Stimulated activated CD4-positive, alpha-beta T cell treated with anti-CD3 and anti-CD28 coated beads, Interleukin-2, amount 100 ng/mL, for 24 hours (primary cell): Measurements from ENCODE around the gene SLC2A9.
A peak's percentile ranks its signal among the peaks of the same experiment; 100 is the strongest.

ENCODE experiments used
- DNase-seq, 2 donors: peaks; one replicate each; pipeline ENCODE4 v3.0.0-alpha.2; 2020

Gene SLC2A9

DNA sequence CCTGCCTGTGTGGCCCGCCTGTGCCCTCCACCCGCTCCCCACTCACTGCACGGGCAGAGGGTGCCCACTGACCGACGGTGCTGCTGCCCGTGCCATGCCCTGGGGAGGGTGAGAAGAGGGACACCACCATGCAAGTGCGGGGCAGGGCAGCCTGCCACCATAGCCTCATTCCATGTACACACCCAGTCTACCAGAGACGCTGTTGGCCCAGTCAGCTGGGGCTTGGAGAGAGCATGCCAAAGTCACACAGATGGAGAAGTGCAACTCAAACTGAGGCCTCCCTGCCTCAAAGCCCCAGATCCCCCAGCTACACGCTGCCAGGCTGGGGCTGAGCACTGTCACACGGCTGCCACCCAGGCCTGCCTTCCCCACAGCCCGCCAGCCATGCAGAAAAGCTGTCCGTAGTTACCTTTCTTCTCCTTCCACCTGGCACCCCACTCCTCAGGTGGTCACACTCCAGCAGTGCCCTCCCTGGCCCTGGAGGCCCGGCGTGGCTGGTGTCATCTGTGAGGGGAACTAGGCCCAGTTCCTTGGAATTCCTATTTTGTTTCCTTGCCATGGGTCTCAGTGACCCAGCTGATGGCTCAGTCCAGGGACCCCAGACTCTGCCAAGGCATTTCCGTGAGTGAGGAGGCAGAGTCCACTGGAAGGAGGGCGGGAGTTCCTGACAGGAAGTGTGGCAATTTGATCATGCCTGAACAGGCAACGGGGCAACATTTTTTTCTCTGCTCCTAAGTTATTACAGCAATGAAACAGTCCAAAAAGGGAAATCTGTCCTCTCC lies at the start of gene SLC2A9:
Gene SLC2A9, minus strand, starts transcription at position 627 of the 782 bp plus-strand sequence. Its CDS starts 68 bp downstream, at position 559.
- no peak for DNase-seq

DNA sequence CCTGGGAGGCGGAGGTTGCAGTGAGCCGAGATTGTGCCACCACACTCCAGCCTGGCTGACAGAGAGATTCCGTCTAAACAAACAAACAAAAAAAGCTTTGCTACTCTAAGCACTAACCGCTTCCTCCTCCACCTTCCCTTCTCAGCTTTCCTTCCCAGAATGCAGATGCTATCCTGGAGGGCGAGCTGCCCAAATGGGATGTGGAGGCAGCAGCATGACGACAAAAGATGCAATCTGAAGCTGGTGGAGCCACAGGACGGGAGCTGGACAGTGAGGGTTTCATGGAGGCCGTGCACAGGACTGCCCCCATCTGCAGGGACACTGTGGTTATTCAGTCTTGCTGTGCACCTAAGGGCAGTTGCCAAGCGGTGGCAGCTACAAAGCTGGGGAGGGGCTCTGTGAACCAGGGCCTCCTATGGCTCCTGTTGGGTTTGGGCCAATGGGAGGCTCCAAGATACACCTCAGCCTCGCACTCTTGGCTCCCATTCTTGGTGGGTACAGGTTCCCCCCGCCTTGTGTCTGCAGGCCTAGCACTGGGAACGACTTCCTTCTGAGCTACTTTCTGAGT lies 47.9 kb upstream of the SLC2A9 start:
- DNase-seq: no peak

DNA sequence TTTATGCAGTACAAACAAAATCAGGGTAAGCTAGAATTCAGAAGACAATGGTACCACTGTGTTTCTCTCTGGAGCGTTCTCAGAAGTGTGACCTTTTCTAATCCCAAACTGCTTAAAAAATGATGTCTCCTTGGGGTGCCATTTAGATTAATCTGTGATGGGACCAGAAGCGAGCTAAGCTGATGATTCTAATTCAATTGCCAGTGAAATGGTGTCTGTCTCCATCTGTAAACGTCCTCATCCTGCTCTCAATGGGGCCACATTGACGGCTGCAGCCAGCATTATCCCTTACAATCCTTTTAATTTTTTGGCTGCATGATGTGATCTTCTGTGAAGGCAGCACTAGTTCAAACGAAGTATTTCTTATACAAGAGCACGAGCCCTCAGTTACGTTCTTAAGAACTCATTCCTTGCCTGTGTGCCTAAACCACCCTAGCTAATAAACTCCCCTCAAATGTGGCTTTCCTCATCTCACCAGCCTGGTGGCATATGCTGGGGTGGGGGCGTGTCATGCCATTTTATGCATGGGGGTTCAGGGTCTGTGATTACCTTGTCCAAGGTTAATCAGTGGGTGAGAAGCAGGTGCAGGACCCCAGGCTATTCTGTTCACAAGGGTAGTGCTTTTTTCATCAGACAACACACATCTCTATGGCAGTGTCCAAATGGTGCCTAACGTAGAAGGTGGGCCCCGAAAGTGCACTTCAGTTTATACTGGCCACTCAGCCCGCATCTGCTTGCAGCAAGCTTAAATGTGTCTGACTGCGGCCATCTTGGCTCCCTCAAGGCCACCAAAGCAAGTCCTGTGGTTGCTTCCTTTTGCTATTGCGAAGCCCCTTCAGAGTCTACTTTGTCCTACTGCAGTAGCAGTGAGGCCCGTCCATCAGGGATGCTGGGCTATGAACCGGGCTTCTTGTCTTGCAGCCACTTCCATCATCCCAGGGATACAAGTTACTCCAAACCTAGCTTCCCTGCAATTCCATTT lies 45.7 kb upstream of the SLC2A9 start:
- peak in 1 of 2 donors; percentile 11 for DNase-seq

DNA sequence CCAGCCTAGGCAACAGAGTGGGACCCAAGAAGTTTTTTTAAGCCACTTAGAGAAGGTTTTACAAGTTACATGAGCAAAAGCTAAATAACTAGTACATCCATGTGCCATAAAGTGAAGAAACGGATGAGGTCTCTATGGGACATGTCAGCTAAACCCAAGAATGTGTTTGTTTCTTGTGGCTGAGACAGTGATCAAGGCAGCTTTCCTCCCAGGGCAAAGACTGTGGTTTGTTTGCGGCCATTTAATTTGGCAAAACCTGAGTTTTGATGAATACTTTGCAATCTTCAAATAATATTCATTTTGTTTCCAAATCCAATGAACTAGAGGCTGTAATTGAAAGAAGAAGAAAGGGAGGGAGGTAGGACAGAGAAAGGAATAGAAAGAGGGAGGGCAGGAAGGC lies 44.9 kb upstream of the SLC2A9 start:
- DNase-seq: no peak

DNA sequence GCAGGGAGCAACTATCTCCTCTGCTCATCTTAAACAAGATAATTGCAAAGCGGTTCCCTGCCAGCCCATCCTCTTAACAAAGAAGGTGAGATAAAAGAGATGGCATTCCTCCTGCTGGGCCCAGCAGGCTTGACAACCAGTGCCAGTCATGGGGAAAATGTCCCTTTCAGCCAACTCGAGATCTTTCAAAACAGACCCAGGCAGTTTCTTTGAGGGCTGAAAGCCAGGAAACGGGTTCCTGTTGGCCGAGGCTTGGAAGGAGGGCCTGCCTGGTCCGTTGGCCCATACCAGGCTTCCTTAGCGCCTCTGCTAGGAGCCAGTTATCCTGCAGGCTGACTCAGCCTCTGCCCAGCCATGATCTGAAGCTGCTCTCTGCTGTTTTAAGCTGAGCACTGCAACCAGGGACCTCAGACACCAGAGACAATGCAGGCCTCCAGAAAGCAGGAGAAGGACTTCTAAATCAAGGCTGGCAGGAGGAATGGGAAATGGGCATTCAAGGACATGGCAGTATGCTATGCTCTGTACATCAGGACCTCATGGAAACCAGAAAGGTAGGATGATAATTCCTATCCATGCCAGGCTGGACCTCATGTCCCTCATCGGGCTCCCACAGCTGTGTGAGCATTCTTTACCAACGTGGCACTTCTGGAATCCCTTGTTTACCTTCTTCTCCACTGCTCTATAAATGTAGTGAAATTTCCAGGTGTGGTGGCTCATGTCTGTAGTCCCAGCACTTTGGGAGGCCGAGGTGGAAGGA lies 42.4 kb upstream of the SLC2A9 start:
- DNase-seq: no peak

DNA sequence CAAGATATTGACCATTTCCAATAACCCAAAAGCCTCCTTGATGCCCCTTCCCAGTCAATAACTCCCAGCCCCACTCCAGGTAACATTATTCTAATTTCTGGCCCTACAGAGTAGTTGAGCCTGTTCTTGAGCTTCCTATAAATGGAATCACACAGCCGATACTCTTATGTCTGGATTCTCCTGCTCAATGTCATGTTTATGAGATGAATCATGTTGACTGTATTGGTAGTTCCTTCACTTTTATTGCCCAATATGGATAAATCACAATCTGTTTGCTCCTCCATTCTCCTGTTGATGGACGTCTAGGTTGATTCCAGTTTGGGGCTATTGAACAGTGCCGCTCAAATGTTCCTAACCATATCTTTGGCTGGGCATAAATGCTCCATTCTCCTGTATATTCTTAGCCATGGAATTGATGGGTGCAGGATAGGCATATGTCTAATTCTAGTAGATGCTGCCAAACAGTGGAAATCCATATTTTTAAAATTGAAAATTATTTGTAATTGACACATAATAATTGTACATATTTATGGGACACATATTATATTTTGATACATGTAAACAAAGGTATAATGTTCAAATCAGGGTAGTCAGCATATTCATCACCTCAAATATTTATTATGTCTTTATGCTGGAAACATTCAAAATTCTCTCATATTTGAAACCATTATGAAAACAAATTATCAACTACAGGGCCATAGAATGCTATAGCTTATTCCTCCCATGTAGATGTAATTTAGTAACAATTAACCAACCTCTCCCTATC lies 40.5 kb upstream of the SLC2A9 start:
- no peak for DNase-seq

DNA sequence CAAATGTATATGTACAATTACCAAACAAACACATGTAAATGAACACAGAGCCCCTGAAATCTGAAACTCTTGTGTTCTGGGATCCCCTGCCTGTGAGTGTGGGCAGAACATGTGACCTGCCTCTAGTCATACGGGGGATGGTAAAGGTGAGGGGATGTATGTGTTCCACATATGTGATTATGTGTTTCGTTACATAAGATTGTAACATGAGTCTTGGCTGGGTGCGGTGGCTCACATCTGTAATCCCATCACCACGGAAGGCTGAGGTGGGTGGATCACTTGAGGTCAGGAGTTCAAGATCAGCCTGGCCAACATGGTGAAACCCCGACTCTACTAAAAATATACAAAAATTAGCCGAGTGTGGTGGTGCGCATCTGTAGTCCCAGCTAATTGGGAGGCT lies 37.1 kb upstream of the SLC2A9 start:
- no peak for DNase-seq

DNA sequence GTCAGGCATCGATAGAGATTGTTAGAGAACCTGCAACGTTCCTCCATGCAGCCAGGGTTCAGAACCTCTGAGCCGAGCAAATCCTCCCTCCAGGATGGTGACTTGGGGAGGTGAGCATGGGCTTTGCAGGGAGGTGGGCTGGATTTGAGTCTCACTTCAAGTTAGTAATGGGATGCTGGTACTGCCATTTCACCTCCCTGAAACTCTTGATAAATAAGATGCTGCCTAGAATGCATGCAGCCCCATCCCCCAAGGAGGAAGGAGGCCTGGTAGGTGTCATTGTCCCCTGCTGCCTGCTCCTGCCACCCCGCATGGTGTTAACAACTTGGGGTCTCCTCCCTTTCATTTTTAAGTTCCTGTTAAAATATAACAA lies 35.7 kb upstream of the SLC2A9 start:
- no peak for DNase-seq

DNA sequence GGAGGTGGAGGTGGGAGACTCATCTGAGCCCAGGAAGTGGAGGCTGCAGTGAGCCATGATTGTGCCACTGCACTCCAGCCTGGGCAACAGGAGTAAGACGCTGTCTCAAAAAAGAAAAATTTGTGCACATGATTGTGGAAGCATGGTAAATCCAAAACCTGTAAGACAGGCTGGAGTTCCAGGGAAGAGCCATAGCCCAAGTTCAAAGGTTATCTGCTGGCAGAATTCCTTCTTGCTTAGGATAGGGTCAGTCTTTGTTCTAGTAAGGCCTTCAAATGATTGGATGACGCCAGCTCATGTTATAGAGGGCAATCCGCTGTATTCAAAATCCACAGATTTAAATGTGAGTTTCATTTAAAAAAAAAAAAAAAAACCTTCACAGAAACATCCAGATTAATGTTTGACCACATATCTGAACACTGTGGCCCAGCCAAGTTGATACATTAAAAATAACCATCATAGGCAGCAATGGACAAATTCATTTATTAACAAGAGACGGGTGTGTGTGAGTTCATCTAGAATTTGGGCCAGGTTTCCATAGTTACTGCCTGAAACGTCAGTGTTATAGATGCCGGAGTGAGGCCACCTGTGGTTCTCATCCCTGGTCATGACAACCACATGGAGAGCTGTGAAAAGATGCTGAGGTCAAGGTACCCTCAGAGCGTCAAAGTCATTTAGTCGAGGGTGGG lies 35.2 kb upstream of the SLC2A9 start:
- no peak for DNase-seq

DNA sequence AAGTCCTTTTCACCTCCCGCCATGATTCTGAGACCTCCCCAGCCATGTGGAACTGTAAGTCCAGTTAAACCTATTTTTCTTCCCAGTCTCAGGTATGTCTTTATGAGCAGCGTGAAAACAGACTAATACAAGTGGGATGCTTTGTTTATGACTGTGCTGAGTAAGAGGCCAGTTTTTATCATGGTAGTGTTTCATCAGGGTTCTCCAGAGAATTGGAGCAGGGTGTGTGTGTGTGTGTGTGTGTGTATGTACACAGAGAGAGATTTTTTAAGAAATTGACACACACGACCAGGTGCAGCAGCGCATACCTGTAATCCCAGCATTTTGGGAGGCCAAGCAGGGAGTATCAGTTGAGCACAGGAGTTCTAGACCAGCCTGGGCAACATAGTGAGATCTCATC lies 34.6 kb upstream of the SLC2A9 start:
- DNase-seq: no peak

DNA sequence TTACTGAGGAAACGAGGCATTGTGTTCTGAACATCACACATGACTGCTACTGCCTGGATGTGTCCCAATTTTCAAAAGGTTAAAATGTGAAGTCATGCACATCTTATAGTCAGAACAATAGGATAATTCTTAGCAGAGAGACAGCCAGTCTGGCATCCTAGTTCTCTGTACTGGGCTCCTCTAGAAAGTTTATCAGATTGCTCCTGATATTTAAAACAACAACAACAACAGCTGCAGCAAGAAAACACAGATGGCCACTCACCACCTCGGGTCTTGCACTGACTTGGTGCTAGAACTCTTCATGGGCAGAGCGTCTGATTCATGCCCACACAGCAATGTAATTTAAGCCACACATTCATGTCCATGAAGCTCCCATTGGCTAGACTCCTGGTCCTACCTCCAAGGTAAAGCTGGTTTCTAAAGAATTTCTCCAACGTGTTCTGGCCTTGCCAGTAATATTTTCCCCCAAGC lies 33.3 kb upstream of the SLC2A9 start:
- no peak for DNase-seq

DNA sequence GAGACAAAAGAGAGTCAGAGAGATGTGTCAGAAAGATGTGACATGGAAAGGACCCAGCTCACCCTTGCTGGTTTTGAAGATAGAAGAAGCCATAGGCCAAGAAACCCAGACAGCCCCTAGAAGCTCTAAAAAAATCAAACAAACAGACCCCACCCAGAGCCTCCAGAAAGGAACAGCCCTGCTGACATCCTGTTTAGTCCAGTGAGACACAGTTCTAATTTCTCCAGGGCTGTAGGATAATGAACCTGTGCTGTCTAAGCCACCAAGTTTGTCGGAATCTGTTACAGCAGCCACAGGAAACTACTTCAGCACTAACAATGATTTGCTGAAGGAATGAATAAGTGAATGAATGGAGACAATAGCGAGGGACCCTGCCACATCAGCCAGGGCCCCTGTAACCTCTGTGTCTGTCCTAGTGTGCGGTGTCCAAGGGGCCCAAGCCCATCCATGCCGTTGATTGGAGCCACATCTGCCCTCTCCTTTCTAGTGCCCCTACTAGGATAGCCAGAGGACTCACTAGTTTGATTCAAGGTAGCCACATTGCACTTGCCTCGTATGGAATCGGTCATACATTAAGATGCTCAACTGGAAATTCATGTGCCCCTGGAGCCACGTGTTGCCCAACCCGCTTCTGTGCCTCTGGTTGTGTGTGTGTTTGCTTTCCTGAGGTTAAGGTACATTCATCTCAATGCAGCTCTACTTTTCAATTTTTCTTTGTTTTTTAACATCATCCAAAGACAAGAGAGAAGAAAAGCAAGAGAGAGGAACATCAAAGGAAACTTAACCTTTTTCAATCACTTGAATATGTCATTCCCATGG lies 32.5 kb upstream of the SLC2A9 start:
- DNase-seq: no peak

DNA sequence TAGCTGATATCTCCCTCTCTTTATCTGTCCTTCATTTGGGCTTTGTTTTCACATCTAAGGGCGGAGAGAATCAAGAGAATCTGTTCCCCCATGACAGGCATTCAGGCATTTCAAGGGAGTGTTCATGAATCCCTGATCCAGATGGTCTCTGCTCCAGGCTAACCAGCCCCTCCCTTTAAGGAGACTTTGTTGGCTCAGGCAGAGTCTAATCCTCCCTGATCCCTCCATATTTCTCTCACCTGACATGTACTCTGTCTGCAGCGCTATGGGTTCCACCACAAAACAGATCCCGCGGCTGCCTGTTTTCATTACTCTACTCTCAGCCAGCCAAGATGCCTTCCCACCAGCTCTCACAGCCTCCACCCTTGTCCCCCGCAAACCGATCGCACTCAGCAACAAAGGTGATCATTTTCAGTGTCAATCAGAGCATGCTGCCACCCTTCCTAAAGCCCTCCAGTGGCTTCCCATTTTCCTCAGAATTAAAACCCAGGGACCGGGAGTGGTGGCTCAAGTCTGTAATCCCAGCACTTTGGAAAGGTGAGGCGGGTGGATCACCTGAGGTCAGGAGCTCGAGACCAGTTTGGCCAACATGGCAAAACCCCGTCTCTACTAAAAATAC lies 30.3 kb upstream of the SLC2A9 start:
- DNase-seq: no peak

DNA sequence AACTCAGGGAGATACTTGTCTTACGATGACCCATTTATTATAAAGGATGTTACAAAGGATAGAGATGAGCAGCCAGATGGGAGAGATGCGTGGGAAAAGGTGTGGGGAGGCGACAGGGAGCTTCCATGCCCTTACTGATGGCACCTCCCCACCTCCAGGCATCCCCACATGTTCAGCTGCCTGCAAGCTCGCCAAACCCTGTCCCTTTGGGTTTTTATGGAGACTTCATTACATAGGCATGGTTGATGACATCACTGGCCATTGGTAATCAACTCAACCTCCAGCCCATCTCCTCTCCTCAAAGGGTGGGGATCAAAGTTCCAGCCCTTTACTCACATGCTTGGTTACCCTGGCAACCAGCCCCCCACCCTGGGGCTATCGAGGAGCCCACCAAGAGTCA lies 29.4 kb upstream of the SLC2A9 start:
- no peak for DNase-seq

DNA sequence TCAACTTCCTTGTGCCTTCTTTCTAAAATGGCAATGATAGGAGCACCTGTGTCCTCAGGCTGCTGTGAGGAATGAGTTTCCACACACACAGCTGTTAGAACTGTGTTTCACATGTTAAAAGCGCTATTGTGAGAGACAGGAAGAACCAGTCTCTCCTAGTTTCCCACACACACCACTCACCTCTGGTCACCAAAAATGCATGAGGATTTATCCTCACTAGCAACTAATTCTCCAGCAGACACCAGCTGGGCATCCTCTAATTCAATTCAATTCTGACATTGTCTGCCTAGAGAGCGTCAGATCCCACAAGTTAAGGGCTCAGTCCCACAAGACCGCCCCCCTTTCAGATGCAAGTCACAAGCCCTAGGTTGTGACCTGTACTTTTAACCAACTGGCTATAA lies 29.0 kb upstream of the SLC2A9 start:
- DNase-seq: no peak

DNA sequence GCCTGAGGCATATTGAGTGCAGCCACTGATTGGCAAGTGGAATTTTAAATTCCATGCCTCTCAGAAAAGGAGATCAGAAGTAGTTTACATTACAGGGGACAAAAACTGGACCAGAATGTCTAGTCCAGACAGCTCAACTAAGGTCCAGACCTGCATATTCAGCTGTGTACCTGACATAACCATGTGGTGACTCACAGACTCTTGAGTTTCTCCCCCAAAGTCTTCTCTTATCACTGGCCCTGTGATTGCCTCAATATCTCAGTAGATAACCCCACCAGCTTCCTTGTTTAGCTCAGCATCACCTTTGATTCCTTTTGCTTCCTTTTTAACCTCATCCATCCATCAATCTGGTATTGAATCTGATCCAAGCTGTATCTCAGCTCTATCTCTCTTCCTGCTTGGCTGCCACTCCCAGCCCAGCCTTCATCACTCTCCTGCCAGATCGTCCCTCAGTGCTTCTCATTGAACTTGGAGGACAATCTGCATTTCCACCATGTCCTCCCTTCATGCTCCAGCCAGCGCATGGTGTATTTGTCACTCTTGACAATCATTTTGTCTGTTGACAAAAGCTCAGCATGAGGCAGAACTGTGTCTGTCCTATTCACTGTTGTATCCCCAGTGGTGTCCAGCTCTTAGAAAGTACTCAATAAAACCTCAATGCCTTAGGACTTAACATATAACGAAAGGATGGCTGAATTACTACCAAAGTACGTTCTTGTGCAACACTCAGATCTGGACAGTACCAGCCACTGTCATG lies 27.8 kb upstream of the SLC2A9 start:
- no peak for DNase-seq

DNA sequence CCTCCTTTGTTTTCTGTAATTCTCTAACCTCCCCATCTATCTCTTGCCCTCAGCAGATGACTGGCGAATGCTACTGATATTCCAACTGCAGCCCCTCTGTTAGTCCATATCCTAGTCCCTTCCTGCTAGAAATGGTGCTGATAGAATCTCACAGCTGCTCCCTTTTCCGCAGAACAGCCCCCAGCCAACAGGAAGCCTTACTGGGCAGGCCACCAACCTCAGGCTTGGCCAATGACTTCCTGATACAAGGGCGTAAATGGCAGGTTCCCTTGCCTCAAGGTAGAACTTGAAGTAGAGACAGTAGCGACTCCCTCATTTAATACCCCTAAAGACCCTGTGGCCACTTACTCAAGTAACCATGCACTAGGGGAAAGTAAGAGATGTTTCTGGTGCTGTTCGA lies 26.7 kb upstream of the SLC2A9 start:
- DNase-seq: no peak

DNA sequence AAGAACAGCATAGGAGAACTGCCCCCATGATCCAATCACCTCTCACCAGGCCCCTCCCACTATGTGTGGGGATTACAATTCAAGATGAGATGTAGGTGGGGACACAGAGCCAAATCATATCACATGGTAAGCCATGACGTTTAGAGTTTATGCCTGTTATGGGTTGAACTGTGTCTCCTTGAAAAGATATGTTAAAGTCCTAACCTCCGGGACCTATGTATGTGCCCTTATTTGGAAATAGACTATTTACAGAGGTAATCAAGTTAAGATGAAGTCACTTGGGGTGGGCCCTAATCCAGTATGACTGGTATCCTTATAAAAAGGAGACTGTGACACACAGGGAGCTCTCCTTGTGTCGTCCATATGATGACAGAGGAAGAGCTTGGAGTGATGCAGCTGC lies 25.2 kb upstream of the SLC2A9 start:
- no peak for DNase-seq

DNA sequence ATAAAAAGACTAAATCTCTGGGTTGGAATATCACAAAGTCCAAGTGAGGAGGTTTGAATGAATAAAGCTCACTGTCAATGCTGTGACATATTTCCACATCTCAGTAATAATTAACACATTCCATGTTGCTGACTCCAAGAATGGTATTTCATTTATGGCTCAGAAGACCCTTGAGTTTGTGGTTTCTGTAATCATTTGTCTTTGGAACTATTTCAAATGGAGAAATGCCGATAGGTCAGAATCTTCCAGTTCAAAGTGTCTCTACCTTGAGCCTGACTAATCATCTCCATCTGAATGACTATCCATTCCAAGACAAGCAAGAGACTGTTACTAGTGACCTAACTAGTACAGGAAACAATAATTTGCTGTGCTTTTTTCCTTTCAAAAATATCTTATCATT lies 24.2 kb upstream of the SLC2A9 start:
- no peak for DNase-seq
